ENCODE data around the gene POMP.
"Not testable (repeated sequence)": the region's sequence is repeated elsewhere in the genome, so short reads cannot be mapped to it uniquely, and the experiment has no call there.

POMP gene

DNA sequence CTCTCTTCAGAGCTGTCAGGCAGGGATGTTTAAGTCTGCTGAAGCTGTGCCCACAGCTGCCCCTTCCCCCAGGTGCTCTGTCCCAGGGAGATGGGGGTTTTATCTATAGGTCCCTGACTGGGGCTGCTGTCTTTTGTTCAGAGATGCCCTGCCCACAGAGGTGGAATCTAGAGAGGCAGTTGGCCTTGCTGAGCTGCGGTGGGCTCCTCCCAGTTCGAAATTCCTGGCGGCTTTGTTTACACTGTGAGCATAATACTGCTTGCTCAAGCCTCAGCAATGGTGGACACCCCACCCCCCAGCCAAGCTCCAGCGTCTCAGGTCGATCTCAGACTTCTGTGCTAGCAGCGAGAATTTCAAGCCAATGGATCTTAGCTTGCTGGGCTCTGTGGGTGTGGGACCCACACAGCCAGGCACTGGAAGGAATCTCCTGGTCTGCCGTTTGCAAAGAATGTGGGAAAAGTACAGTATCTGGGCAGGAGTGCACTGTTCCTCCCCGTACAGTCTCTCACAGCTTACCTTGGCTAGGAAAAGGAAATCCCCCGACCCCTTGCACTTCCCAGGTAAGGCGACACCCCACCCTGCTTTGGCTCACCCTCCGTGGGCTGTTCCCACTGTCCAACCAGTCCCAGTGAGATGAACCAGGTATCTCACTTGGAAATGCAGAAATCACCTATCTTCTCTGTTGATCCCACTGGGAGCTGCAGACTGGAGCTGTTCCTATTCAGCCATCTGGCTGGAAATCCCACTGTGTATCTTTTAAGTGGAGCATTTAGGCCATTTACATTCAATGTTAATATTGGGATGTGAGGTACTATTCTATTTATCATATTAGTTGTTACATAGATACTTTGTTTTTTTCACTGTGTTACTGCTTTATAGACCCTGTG is 34.9 kb downstream of the POMP start:
- DNase-seq (ENCODE audit: low spot score), result not testable (repeated sequence)

GRCh38 chr13:28697441-28697840 is 38.5 kb downstream of the POMP start:
- DNase-seq (ENCODE audit: low spot score), result no peak

- no peak for DNase-seq (ENCODE audit: low spot score)
Observed at GRCh38 chr13:28699246-28699645, 40.3 kb downstream of the POMP start.

- no peak for DNase-seq (ENCODE audit: low spot score)
Observed at GRCh38 chr13:28704282-28704681, 45.4 kb downstream of the POMP start.

DNA sequence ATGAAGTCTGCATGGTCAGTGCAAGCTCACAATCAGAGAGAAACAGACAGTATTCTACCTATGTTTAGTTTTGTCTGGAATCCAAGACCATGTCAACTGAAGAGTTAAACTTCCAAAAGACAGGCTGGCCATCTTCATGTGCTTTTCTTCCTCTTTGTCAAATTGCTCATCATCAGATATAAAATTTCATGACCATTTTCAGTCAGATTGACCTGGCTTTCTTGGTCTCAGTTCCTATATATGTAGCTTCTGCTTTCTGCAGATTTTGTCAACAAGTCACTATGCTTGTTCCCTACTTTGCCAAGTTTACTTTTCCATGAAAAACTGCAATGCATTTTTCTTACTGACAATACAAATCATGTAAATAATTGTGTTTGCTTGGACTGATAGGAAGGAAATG is 46.0 kb downstream of the POMP start:
- no peak for DNase-seq (ENCODE audit: low spot score)

DNA sequence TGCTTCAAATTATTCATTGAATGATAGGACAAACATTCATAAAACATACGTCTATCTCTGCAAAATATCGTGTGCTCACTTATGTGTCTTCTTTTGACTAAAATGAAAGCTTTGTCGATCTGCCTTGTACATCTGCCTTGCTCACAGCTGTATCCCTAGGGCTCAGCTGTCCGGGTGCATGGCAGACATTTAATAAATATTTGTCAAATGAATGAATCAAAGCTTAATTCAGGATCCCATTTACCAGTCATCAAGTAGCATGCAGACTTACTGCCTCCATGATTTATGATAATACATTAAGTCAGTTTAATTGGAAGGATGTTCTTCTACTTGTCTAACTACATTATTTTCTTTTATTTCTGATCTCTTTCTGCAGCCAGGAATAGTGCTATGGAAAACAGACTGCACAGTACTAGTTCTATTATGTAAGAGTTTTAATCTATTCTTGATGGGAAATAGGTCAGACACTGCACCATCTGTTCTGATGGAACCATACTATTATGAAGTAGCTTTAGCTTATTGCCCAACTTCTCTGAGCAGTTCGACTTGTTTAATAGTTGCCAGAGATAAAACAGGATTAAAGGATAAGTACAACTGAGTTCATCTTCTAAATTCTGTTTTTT is 46.6 kb downstream of the POMP start:
- no peak for DNase-seq (ENCODE audit: low spot score)

DNA sequence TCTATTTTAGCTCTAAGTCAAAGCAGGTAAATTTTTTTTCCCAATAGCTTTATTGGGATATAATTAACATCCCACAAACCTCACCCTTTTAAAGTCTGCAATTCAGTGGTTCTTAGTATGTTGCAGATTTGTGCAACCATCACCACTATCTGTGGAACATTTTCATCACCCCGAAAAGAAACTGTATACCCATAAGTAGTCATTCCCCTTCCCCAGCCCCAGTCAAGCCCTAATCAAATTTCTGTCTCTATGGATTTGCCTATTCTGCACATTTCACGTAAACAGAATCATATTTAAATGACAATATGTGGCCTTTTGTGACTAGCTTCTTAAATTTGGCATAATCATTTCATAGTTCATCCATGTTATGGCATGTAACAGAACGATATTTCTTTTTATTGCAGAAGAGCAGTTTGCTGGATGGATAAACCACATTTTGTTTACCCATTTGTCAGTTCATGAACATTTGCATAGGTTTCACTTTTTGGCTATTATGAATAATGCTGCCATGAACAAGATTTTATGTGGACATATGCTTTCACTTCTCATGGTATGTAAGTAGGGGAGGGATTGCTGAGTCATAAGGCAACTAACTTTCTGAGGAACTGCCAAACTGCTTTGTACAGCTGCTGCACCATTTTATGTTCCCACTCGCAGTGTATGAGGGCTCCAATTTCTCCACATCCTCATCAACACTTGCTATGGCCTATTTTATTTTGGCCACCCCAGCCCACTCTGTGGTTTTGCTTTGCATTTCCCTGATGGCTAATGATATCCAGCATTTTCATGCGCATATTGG is 48.9 kb downstream of the POMP start:
- DNase-seq (ENCODE audit: low spot score), result no peak

GRCh38 chr13:28710161-28710560 is 51.2 kb downstream of the POMP start:
- DNase-seq (ENCODE audit: low spot score), result no peak

DNA sequence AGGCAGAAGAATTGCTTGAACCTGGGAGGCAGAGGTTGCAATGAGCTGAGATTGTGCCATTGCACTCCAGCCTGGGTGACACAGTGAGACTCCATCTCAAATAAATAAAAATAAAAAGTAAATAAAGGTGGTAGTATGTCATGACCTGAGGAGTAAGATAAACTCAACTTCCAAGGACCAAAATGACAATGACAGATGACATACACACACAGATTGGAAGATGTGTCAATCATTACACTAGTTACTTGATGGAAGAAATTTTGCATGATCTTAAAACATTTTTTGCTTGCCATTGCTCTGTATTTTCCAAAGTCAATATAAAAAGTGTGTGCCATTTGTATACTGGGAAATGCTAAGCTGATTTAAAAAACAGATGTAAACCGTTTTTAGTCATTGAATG is 55.7 kb downstream of the POMP start:
- DNase-seq (ENCODE audit: low spot score), result no peak

DNA sequence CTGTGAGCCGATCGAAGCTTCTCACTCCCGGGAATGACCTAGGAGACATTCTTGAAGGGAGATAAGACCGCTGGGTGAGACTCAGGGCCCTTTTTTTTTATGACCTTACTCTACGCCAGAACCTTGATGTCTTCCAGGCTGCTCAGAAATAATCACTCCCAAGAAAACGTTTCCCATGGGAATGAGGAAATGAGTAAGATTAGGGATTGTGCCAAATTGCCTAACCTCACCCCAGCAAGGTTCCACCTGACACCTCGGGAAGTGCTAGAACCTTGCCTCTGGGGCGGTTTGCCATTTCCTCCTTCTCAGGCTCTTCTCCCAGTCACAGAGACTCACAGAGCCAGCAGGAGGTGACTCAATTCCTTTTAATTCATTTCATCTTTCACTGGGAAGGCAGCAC is 57.6 kb downstream of the POMP start:
- no peak for DNase-seq (ENCODE audit: low spot score)

DNA sequence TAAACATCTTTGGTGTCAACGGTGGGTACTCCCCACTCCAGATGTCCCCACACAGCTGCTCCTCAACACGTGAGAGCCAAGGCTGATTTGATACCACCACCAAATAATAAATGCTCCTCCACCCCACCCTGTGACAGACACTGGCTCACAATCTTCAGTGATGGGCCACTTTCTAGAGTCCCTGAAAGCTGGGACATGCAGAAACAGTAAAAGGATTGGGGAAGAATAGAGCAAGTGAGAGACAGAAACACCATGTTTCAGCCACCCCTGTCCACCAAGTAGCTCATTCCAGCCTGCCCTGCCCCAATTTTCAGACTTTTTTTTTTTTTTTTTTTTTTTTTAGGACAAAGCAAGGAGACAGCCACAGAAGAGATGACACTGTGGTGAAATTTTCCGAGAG is 58.2 kb downstream of the POMP start:
- no peak for DNase-seq (ENCODE audit: low spot score)

GRCh38 chr13:28718196-28718542 is 59.2 kb downstream of the POMP start:
- no peak for DNase-seq (ENCODE audit: low spot score)

GRCh38 chr13:28718543-28719226 is 59.8 kb downstream of the POMP start, which contains the start of gene SLC46A3:
Gene SLC46A3, minus strand, starts transcription at chr13:28718970. Its CDS starts 972 bp downstream, at chr13:28717998.
- peak; percentile 64 for DNase-seq (ENCODE audit: low spot score)

GRCh38 chr13:28719227-28720055 is 60.5 kb downstream of the POMP start:
- DNase-seq (ENCODE audit: low spot score), result no peak

- DNase-seq (ENCODE audit: low spot score), result no peak
Observed at GRCh38 chr13:28723806-28724205, 64.9 kb downstream of the POMP start.

- DNase-seq (ENCODE audit: low spot score), result no peak
Observed at GRCh38 chr13:28725046-28725610, 66.2 kb downstream of the POMP start.

Data from COLO829 (cell line).